Activated CD8-positive, alpha-beta memory T cell treated with anti-CD3 and anti-CD28 coated beads, Interleukin-2, amount 50 U/mL, for 1 hour (primary cell): ENCODE measurements around the gene TSPAN4.

Experiments used
- DNase-seq: peaks from one replicate; pipeline ENCODE4 v3.0.0-alpha.2; 2020; ENCODE audit errors: extremely low read depth

The TSPAN4 gene

DNA sequence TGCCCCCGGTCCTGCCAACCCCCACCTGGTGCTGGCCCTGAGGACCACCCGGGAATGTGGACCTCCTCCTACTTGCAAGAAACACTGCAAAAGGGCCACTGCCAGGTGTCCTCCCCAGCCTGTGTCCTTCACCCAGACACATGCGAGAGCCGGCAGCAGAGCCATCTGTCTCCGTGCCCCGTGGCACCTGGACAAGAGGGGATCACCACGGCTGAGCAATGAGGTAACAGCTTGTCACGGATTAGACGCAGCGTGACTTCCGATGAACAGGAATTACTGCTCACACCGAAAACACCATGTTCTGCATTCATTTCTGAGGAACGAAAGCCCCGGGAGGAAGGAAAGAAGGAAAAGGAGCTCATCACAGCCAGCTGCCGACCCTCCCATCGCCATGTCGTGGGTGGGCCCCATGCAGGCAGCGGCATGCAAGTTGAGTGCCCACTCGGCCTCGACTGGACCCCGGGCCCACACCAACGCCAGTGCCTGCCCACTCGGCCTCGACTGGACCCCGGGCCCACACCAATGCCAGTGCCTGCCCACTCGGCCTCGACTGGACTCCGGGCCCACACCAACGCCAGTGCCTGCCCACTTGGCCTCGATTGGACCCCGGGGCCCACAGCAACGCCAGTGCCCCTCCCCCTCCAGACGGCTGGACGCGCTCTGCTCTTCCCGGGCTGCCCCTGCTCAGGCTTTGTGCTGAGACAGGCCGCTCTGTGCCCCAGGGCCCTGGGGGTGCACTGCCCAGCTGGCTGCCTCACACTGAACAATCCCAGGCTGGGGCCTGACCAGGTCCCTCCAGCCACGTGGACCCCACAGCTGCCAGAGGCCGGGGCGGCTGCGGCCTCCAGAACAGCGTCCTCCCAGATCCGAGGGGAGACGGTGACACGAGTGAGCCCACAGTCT is 45.9 kb downstream of the TSPAN4 start:
- no peak for DNase-seq

DNA sequence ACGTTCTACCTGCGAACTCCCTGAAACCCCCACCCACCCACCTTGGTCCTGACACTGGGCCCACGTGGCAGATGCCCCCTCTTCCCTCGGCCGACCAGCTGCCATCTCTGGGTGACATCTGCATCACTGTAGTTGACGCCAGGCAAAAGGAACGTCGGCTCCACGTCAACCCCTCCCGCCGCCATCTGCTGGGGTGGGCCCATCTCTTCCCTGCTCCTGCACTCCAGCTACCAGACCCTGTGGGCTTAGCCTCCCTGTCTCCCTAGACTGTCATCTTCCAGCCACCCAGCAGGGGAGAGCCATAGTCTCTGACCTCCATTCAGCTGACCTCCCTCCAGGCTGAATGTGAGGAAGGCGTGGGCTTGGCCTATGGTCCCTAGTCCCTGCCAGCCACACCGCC is 46.6 kb downstream of the TSPAN4 start:
- DNase-seq, result no peak

DNA sequence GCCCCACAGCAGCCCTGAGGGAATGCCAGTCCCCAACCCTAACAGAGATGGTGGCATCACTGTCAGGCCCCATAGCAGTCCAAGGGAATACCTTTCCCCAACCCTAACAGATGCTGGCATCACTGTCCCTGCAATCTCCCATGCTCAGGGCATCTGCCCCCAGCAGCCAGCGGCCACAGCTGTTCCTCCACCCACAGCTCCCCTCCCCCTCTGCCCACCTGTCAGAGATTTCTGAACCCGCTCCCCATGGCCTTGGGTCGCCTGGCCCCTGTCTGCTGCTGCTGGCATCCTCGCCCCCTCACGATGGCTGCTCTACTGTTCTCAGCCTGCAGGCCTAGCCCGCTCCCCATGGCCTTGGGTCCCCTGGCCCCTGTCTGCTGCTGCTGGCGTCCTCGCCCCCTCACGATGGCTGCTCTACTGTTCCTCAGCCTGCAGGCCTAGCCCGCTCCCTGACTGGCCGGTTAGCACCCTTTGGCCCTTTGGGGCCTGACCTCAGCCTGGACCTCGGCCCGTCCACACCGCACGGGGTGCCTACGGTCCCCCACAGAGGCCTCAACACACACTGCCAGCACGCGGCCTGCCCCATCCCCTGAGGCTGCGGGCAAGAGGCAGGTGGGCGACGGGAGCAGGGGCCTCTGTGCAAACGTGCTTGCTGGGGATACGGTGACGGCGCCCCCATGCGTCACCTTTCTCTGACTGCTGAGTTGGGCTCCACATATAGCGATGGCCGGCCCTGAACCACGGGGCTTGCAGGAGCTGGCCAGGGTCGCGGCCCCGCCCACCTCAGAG is 47.2 kb downstream of the TSPAN4 start:
- DNase-seq, result no peak

DNA sequence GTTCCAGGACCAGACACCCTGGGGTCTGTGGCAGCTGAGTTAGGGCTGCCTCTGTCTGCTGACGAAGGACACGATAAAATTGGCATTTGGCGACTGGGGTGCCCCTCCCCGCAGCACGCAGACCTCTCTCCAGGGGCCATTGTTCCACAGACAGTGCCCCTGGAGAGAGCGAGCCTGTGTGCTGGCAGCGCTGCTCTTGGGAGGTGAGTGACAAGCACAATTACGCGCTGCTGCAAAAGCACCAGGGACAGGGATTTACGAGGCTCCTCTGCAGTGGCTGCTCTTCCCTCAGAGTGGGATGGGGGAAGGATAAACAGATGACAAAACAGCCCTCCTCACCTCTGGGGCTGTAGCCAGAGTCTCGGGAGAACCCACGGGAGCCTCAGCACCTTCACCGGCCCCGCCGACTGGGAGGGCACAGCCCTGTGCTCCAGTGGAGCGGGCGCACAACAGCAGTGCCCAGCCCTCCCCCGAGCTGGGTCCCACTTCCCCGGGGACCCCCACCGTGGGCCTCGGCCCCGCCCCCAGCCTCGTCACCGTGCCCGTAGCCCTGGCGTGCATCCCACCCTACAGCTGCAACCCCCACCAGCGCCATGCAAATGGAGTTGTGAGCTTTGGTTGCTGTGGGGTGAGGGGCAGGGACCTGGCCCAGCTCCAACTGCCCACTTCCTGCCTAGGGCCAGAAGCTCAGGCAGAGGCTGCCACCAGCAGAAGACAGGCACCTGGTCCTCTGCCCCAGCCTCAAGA is 48.3 kb downstream of the TSPAN4 start:
- DNase-seq, result no peak

DNA sequence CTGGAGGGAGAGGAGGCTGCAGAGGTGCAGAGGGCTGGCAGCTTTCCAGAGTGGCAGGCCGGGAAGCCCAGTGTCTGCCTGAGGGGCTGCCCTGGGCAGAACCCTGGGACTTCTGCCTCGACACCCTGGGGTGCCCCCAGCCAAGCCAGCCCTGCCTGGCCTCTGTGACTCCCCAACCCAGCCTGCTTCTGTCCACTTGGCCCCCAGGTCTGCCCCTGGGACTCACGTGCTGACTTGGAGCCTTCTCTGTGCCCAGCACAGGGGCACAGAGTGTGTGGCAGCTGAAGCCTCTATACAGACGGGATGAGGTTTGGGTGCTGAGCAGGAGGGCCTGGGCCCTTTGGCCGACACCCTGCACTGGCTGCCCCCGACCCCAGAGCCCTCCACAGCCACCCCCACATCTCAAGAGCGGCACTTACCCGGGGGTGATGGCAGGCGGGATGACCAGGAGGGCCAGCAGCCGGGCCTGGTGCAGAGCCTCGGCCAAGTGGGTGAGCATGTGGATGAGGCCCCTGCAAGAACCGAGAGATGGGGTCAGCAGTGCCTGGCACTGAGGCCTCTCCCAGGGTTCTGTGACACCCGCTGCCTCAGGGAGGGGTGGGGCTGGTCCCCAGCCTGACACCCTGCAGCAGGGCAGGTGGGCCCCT is 50.5 kb downstream of the TSPAN4 start:
- no peak for DNase-seq

DNA sequence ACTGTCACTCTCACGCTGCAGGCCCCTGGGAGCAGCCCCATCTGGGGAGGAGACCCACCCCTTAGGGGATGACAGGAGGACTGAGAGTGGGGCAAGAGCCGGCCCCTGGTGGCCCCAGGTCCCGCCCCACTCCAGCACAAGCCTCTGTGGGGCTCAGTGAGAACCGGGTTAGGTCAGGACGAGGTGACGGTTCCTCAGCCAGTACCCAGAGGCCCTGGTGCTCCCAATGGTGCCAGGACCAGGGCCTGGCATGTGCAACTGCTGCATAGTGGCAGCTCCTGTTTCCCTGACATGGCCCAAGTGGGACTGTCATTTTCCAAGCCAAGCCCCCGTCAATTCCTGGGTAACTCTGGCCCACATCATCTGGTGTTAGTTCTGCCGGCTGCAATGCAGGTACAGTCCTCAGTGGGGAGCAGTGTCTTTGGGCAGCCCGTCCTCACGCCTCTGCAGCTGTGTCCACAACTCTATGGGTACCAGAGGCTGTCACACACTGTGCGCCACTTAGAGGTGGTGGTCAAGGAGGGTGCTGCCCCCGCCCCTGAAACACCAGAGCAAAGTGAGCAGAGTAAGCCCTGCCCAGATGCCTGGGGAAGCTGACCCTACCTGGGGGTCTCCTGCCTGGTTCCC is 52.0 kb downstream of the TSPAN4 start:
- DNase-seq, result no peak

DNA sequence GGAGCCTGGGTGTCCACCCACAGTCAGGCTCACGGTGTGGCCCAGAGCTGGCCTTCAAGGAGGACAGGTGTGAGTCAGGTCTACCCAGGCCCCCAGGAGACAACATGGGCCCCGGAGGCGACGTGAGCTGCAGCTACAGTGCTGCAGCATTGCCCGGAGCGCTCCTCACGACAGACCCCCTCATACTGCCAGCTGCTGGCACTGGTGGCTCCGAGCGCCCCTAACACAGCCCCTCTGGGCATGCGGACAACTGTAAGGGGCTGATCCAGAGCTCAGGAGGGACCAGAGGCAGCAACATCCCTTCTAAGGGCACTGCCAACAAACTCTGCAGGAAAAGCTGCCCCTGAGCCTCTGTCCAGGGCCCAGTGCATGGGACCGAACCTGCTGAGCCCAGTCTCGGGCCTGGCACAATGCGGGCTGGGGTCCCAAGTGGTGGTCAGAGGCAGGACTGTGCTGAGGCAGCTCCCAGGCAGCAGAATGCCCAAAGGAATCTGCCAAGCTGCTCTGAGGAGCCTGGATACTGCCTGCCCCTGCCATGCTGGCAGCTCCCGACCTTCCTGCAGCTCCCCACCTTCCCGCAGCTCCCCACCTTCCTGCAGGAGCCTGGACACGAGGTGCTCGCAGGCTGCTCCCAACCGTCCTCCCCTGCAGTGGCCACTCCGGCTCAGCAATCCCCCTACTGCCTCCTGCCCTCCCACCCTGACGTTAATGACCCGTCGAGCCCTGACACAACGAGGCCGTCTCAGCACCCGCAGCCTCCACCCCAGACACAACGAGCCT is 52.9 kb downstream of the TSPAN4 start:
- DNase-seq, result no peak

DNA sequence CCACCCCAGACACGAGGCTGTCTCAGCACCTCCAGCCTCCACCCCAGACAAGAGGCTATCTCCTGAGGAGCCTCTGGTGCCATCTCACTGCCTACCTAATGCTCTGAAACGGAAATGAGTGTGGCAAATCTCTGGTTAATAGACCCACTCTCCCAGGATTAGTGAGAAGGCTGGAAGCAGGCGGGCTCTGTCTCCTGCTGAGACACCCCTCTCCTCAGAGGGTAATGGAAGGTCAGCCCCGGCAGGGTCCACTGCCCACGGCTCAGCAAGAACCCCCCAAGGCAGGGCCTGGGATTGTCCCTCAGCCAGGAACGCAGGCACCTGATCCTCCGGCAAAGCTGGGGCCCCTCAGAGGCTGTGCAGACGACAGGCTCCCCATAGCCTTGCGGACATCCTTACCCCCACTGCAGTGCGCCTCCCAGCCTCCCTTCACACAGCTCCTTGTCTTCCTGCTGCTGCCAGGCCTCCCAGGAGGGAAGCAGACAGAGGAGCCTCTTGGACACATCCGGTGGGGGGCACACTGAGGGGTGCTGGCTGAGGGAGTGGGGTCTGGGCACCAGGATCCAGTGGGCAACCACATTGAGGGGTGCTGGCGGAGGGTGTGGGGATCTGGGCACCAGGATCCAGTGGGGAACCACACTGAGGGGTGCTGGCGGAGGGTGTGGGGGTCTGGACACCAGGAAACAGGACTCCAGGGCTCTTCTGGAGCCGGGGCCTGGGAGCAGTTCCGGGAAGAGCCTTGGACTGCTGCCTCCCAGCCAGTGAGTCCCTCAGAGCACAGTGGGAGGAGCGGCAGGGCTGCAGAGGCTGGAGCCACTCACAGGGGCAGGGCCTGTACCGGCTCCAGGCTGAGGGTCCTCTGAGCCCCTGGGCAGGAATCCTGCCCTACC is 54.8 kb downstream of the TSPAN4 start:
- DNase-seq, result no peak

DNA sequence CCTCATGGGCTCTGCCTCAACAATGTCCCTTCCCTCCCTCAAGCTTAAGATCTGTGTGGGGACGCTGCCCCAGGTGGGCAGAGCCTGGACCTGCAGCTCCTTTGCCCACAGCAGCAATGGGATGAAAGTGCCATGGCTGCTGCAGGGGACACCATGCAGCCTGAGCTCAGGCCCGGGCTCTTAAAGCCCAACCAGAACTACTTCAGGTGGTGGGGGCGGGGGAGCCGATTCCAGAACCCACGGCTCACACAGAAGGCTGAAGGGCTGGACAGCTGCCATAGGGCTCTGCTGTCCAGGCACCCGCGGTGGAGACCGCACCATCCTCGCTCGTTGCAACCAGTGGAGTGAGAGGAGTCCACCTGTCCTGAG is 55.5 kb downstream of the TSPAN4 start:
- DNase-seq, result no peak

DNA sequence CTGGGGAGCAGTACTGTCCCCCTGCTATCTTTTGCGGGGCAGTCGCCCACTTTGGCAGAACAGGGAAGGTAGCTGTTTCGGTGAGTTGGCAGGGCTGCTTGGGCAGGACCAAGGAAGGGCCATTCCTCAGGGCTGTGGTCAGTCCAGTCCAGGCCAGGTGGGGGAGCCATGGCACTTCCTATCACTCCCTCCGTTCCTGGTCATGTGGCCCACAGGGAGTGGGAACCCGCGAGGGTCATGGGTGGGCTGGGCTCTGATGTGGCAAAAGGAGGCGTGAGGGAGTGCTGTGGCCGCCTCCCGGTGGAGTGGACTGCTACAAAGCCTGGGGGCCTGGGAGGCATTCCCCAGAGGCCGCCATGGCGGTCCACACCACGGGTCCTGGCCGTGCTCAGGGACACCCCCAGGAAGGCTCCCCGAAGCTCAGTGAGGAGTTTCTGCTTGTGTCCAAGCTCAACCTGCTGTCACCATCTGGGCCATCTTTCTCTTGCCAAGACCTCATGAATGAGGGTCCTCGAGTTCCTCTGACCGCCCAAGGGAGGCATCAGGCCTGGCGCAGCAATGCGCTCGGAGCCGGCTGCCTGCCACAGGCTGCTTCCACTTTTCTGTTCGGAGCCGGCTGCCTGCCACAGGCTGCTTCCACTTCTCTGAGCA is 56.0 kb downstream of the TSPAN4 start:
- no peak for DNase-seq

DNA sequence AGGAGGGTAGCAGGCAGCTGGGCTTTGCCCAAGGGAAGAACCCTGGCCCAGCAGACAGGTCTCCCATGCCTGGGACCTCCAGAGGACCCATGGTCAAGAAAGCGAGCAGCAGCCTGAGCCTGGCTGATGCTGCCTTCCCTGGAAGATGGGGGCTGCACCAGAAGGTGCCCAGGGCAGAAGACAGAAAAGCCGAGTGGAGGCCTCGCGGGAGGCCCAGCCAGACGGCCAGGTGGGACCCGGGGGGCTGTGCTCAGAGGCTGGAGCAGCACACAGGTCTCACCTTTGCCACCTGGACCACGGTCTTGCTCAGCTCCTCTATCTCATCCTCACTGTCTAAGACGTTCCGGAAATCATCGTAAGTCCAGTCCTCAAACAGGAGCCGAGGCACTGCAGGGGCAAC is 57.1 kb downstream of the TSPAN4 start:
- no peak for DNase-seq

DNA sequence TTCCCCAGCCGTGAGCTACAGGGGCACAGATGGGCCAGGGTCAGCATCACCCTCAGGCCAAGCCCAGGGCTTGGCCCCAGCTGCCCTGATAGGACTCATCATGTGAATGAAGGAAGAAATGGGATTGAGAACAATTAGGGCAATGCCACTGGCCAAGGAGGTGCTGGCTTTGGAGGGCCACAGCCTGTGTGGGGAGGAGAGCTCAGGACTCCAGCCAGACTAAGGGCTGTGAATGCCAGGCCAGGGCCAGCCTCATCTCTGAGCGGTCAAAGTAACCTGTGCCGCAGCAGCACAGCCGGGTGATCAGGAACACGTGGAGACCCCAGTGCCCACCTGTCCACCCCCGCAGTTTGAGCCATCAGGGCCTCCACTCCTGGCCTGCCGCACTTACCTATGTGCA is 57.9 kb downstream of the TSPAN4 start:
- DNase-seq, result no peak

DNA sequence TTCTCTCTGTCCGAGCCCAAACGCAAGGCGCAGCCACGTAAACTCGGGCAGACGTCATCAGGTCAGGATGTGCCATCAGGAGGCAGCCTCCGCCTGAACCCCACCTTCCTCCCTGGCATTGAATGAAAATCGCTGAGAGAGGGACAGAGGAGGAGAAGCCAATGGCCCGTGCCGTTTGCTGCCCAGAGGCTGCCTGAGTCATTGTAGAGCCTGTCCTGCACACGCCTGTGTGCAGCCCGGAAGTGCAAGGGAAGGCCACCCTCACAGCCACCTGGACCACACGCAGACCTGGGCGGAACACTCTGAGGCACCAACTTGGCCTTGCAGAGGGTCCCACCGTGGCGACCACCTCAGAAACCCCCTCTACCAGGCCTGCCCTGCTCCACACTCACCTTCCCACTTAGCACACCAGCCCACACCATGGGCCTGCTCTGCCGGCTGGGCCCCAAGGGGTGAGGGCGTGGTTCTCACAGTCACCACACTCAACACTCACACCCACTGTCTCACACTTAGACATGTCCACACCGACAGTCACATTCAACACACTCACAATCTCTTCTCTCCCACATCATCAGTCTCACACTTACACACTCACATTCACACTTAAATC is 58.9 kb downstream of the TSPAN4 start:
- DNase-seq, result no peak

DNA sequence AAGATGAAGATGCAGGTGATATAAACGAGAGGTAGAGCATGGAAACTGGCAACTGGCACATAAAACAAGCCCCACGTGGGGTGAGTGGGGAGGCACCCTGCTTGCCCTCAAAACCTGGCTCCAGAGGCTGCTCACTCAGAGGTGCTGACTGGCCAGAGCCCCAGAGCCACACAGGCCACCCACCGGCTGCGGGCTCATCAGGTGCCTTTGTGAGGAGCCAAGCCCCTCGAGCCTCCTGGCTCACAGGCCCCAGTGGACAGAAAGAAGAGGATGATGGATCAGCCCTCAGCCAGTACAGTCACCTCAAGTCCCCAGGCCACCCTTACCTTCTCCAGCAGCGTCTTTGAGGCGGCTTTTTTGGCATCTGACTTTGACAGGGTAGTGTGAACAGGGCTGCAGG is 61.7 kb downstream of the TSPAN4 start:
- DNase-seq, result no peak

DNA sequence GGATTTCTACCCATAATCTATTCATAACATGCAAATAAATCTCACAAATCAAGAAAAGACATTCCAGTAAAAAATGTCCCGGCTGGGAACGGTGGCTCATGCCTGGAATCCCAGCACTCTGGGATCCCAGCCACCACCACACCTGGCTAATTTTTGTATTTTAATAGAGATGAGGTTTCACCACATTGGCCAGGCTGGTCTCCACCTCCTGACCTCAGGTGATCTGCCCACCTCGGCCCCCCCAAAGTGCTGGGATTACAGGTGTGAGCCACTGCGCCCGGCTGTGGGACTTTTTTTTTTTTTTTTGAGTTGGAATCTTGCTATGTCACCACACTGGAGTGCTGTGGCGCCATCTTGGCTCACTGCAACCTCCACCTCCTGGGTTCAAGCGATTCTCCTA is 63.3 kb downstream of the TSPAN4 start:
- no peak for DNase-seq

DNA sequence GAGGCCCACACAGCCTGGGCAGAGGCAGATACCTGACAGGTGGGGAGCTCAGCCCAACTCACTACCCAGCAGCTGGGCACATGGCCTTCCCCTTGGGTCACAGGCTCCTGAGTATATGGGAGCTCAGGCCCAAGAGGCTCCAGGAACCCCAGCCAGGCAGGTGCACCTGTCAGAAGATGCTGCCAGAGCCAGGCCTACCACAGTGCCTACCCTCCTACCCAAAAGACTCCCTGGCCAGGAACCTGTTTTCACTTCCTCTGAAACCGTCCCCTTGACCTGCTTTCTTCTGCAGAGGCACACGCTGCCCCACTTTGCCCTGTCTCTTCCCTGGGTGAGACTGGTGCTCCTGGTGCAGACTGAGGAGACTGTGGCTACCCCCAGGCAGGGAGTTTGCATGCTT is 65.0 kb downstream of the TSPAN4 start:
- no peak for DNase-seq

DNA sequence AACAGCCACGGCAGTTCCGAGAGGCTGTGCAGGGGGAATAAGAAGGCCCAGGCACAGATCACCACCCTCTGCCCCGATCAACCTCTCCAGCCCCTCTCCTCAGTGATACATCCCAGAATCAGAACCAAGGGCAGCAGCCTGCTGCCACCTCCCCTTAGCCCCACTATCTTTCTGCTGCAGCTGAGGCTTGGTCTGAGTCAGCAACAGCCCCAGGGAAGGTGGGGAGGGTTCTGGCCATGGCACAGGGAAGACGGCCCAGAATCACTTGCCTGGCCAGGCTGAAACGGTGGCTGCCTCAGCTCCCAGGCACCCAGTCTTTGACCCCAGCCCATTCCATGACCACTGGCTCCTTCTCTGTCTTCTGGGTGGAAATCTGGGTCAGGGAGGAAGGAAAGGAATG is 65.6 kb downstream of the TSPAN4 start:
- no peak for DNase-seq

DNA sequence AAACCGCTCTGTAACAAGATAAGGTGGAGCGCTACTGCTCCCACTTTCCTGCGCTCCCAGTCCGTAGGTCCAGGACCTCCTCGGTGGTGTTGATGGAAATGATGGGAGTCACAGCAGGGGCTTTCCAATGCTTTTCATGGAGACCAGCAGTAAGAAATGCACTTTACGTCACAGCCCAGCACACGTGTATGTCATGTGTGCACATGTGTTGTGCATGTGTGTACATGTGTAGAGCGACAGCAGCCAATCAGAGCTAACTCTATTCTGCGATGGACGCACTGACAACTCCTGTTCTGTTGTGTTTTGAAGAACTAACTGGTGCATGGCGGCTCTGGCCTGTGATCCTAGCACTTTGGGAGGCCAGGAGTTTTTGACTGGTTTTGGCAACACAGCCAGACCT is 66.8 kb downstream of the TSPAN4 start:
- DNase-seq, result no peak
